GM18498 (cell line): Measurements from ENCODE around the gene FOXK2.

ENCODE experiments used
- ATAC-seq: cut with Tn5 transposase; IDR thresholded peaks from one replicate; pipeline ENCODE4 v1.9.1; 2021; ENCODE audit warnings: mild to moderate bottlenecking, moderate library complexity; ENCODE audit not compliant: unreplicated experiment

FOXK2 gene

DNA sequence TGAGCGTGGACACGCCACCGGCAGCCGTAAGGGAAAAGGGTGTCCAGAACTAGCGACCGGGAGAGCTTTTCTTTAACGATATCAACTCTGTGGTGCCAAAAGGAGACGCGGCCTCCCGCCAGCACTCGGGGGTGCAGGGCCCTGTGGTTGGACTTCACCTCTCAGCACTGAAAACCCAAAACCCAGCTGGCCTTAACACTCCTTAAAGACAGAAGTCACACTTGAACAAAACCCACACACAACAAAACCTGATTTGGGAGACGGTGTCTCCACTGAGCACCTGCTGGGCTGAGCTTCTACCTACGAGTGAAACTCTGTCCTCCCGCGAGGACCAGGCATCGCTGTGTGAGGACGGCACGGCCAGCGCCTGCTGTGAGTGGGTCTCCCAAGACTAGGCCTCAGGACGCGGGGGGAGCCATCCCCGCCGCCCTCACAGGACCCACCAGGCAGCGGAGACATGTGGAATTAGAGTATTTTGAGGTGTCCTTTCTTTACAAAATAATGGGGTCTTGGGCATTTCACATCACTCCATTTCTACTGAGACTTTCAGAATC, 82.0 kb downstream of the FOXK2 start:
- ATAC-seq = no peak

DNA sequence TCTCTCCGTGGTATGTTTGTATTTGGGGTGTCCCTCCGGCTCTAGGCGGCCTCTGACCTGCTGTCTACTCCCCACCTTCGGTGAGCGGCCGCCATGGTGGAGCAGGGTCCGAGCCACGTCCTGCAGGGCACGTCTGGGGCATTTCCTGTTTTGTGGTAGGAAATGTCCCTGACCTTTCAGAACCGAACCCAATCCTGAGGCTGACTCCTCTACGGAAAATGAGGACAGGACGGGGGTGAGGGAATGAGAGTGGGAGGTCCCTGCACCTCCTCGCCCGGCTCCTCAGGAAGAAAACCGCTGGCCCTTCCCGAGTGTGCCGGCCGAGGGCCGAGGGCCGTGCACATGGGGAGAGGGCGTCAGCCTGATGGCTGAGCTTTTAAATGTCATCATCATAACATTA, 83.0 kb downstream of the FOXK2 start:
- ATAC-seq = no peak

DNA sequence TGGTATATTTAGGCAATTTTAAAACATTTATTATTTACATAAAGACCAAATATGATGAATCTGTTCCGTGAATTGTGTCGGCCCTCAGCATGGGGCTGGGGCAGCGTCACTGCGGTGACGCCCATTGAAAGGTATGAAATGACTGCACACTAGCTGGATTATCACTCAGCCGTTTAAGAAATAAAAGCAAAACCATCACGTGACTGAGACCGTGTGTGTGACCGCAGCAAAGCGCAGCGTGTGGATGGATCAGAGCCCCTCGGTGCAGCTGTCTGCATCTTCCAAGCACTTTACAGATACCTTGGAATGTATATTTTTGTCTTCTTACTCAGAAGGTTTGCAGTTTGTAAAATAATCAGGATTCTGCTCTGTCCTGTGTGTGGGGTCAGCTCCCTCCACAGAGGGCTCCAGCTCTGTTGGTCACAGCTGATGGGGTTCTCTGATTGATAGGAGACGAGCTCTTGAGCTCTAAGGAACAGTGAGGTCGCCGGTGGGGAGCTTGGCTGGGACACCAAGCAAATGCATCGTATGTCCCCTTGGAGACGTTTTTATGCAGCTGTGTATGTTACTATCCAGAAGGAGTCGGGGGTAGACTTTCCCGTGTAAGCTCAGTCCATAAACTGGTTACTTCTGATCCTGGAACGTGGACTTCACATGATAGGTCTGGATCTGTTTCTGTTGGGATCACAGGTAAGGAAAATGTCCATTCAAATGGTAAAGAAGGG, 83.6 kb downstream of the FOXK2 start:
- ATAC-seq = no peak

DNA sequence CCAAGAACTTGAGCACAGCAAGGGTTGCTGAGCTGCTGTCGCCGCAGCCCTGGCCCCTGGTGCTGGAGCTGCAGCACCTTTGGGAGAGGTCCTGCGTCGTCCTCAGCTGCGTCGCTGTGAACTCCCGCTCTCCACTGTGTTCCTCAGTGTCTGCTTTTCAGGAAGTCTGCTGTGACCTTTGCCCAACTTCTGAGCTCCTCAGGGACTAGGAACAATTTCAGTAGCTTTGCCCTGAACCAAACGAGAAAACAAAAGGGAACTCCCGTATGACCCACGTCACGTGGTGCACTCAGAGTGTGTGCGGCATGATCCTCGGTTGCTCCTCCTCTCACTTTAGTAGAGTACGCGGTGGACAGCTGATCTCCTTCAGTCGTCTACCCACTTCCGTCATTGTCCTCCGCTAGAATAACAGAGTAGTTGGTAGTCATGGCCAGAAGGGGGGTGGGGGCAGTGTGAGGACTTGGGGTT, 84.5 kb downstream of the FOXK2 start:
- no peak for ATAC-seq

DNA sequence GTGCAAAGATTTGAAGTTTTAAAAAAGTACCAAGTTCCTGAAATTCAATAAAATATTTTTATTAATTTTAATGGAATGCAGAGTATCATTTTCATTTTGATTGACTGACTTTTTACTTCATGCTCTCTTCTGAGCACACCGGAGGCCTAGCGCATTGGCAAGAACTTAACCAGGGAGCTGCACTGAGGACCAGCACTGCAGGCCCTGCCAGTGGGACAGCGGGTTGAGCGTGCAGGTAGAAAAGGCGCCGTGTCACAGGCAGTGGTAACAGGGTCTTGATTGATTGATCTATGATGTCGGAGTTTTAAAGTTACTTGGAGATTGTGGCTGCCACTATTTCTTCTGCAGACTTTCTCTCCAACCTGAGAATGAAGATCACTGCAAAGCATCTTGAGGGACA, 85.0 kb downstream of the FOXK2 start:
- ATAC-seq = no peak

DNA sequence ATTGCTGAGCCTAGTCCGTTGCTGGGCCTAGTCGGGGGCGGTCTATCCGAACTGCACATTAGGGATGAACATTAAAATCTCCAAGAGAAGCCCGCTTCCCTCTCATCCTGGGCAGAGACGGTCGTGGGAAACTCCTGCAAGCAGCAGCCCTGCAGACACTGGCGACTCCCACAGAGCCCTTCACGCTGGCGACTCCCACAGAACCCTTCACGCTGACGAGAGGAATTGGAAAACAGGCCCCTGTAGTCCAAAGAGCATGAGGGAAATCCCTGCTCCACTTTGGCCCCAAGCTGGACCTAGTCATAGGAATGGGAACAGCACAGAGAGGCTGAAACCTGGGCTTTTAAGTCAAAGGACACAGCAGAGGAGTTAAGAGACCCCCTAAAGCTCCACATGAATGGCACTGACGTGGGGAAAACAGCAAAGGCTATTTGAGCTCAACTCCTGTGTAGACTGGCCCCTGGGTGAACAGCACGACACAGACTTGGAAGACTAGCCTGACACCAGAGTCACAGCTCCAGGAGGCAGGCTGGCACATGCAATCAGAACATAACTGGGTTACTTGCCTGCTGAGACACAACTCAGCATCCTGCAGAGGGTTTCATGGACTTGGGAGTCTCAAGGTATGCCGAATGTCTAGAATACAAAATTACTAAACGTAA, 86.5 kb downstream of the FOXK2 start:
- ATAC-seq = no peak

DNA sequence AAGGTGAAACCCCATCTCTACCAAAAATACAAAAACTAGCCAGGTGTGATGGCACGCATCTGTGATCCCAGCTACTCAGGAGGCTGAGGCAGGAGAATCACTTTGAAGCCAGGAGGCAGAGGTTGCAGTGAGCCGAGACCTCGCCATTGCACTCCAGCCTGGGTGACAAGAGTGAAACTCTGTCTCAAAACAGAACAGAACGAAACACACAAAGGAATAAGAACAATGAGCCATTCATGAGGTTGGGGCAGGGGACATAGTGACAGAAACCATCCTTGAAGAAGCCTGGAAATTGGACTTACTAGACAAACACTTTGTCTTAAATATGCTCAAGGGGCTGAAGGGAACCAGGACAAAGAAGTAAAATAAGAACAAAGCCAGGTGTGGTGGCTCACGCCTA, 89.3 kb downstream of the FOXK2 start:
- no peak for ATAC-seq

DNA sequence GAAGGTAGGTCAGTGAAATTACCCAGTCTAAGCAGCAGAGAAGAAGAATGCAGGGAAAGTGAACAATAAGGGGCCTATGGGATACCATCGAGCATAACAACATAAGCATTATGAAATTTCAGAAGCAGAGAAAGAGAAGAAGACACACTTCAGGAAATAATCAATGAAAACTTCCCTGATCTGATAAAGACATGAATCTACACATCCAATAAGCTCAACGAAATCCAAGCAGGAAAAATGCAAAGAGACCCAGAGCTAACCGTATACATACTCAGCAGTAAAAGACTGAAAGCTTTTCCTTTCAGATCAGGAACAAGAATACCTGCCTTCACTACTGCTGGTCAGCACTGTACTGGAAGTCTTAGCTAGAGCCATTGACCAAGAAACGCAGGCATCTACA, 90.1 kb downstream of the FOXK2 start:
- ATAC-seq = no peak

DNA sequence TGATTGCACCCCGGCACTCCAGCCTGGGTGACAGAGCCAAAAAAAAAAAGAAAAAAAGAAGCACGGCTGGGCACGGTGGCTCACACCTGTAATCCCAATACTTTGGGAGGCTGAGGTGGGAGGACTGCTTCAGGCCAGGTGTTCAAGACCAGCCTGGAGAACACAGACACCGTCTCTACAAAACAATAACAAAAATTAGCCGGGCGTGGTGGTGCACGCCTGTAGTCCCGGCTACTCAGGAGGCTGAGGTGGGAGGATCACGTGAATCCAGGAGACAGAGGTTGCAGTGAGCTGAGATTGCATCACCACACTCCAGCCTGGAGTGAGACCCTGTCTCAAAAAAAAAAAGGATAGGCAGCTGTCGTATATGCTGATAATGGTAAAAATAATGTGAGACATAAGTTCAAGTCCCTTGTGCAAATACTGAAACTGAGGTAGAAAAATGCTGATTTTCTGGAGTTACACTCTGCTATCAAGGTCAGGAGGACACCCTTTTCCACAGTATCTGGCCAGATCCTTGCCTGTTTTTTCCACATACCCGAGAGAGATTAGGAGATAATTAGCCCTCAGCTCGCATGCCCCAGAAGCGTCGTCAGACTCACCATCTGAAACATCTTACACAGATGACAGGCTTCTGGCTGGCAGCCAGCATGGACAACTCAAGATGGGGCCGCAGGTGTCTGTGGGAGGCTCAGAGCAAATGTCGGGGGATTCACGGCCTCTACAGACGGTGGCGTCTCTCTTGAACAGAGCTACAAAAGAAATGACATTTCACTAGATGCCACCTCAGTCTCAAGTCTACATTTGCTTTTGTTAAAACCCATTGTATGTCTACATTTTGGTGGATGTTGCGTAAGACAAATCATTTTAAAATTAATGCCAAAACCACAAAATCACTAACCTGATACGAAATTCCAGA, 91.9 kb downstream of the FOXK2 start:
- ATAC-seq = no peak

DNA sequence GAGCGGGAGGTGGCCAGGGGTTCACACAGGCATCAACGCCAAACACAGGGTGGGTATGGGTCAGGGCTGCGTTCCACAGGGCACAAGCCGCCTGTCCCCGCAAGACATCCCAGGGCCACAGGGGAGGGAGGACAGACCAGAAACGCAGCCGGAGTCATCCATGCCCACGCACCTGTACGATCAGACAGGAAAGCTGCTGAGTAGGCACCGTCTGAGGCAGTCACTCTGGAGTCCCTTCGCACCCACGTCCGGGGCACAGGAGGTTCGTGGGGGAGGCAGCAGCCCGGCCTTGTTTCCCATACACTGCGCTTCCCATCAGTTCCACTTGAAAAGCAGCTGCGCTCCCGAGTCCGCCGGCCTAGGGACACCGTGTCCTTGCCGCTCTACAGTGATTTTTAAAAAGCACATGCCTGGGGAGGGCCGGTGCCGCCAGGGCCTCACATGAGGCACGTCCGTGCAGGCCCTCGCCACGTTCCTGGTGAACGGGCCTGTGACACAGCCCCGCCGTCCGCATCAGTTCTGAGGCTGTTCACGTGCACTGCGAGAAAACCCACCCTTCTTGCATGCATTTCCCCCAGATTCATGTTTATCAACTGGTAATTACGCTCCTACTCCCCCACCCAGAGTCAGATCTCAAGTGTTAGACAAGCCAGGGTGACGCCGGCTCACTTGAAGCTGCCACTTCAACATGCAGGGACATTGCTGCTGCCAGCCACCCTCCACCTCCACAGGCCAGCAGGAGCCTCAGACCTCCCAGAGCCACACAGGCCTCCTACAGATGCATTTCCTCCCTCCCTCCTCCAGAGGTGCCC, 94.0 kb downstream of the FOXK2 start:
- no peak for ATAC-seq

DNA sequence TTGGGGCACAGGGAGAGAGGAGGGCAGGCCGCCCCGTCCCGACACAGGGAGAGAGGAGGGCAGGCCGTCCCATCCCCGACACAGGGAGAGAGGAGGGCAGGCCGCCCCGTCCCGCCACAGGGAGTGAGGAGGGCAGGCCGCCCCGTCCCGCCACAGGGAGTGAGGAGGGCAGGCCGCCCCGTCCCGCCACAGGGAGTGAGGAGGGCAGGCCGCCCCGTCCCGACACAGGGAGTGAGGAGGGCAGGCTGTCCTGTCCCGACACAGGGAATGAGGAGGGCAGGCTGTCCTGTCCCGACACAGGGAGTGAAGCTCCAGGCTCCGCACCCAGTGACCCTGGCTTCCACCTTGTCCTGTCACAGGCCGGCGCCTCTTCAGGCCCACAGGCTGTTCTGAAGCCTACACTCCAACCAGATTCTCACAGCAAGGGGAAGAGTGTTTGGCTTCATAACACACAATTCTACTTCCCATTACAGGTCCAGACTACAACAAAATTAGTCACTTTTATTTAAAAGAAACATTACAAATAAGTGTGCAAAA, 94.6 kb downstream of the FOXK2 start:
- ATAC-seq = no peak

DNA sequence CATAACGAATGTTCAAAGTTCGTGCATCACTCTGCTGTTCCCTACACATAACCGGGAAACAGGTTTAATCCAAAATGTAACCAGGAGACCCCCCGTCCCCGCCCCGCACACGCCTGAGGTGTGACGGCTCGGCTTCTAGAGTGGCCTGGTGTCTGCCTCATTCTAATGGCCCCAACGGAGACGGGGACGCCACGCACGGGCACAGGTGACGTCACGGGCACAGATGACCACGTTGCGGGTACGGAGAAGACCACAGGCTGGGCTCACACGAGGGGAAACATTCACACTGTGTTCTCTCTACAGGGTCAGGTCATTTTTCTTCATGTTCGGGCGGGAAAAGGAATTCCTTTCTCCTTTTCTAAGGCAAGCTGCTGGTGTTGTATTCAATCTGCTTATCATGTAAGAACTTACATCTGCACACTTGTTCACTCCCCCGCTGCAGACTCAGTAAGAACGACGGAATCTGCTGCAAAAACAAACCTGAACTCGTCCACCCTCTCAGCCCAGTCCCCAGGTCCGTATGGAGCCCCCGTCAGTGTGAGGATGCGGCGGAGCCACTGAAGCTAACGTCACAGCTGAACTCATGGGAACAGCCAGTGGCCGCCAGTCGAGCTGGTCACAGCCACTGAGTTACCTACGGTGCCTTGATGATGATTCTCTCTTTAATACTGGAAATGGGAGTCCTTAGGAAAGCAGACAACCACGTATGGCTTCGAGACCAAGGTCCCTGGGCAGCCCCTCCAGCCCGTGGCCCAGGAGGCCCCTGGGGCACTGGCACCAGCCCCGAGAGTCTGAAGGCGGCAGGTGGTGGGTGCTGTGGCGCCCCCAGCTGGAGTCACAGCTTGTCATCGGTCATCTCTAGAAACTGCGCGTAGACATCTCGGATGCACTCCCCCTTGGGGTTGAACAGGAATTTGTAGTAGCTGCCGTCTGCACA, 95.8 kb downstream of the FOXK2 start:
- no peak for ATAC-seq

DNA sequence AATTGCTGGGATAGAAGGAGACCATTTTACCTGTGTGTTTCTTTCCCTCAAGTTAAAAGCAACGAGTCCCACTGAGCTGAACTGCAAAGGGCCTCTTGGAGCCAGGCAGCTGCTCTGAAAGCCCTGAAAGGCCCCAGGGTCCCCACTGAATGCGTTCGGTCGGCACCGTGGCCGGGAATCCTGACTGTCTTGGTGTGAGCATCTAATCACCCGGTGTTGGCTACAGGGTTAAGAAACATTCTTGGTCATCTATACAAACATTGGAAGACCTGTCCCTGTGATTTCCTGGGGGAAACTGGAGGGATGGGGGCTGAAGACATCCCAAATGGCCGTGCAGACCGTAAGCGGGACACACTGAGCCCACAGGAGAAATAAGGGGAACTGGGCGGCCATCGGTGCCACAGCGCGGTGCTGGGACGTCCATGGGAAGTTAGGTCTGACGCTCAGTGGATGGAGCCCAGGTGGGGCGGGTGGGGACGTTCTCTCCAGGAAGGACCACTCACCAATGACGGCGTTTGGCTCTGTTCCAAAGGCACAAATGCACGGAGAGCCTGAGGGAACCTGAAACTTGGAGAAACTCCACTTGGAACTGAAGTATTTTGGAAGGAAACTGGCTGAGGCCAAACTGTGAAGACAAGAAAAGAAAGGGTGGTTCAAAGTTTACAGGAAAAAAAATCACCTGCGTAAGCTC, 96.6 kb downstream of the FOXK2 start:
- ATAC-seq = no peak

DNA sequence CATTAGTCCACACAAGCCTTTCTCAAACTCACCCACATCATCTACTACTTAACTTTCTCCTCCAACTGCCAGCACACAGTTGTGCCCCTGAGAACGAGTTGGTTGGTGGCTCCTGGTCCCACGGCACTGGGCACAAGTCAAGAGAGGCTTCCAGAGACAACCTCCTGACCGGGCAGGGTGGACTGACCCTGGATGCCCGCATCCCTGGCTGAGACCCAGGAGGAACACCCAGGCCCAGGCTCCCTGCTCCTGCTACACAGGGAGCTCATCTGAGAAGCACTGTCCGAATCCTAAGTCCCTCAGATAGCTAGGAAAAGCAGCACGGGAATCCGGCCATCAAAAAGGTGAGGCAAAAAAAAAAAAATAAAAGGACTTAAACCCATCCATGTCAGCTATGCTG, 99.7 kb downstream of the FOXK2 start:
- no peak for ATAC-seq

DNA sequence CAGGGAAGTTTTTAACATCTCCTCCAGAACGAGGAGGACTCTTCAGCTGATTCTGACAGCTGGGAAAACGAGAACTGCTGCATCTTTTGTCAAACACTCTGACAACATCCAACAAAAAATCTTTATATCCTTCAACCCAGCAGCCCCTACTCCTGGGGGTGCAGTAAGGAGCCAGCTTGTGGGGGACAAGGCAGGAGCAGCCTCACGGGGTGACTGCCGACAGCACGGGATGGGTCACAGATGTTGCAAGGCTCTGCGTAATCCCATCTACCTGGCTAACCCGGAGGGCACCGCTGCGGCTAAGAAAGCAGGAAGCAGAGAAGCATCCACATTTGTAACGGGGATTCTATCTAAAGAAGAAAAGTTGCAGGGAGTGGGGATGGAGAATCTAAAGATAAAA, 100.1 kb downstream of the FOXK2 start:
- ATAC-seq = no peak

DNA sequence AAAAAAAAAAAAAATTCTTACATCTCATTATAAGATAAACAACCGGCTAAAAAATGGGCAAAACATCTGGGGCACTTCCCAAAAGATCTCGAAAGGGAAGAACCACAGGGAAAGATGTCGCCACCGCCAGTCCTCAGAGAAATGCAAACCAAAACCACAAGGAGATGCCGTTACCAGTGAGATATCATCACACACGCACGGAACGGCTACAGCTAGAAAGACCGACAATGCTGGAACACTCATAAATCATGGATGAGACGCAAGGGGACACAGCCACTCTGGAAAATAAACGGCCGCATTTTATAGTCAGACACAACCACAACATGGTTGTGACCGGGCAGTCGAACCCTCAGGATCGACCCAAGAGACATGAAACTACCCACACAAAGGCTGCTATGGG, 104.2 kb downstream of the FOXK2 start:
- ATAC-seq = no peak

DNA sequence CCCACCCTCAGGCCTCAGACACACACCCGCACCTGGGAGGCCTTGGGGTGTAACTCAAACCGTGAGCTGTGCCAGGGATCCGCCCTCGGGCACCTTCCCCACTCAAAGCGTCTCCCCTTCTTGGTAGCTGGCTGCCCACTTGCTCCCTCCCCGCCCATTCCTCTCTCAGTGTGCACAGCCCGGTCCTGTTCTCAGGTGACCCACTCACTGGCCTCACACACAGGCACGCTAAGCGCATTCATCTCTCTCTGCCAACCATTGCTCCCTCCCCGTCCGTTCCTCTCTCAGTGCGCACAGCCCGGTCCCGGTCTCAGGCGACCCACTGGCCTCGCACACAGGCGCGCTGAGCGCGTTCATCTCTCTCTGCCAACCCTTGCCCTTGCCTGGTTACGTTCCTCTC, 107.9 kb downstream of the FOXK2 start:
- ATAC-seq = no peak

DNA sequence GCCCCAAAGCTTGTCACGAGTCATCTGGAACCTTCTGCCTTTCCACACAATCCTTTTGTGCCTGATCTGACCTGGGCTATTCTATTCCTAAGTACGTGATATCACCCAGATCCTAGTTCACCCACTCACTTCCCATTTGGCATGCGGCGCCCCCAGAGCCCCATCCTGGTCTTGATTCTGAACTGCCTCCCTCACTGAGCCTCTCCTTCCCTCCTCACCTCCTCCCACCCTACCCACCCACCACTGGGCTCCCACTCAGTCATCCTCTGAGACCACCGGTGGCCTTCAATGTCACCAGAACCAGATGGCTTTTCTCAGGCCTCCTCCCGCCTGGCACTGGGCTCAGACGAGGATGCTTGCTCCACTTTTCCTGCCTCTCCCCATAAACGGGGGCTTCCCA, 110.2 kb downstream of the FOXK2 start:
- ATAC-seq = no peak

DNA sequence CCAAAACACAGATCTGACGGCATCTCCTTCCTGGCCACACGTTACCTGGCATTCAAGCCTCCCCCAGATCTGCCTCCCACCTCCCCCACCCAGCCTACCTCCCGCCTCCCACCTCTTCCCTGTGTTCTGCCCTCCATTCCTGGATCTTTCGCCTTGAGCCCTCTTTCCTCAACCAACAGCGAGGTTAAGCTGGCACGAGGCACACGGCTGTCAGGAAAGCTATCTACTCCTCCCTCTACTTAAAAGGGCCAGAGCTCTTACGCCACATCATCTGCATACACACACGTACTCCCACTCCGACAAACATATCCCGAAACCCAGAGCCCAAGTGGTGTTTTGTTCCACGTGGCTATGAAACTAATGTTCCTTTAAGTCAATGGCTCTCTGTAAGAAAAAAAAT, 110.7 kb downstream of the FOXK2 start:
- ATAC-seq = no peak
